HEK293 (cell line): Measurements from ENCODE around the gene NFATC3.
A peak's percentile ranks its signal among the peaks of the same experiment; 100 is the strongest.

ENCODE experiments used
- CTCF ChIA-PET: fragments of 350-600 bp; formaldehyde crosslinking; extraction: SDS; loops from one replicate; lab custom pipeline; 2021; ENCODE audit warnings: antibody characterized with exemption; lab: Yijun Ruan, JAX
- POLR2A ChIA-PET: fragments of 300-600 bp; formaldehyde crosslinking; extraction: SDS; loops from one replicate; lab custom pipeline; 2020; ENCODE audit warnings: antibody characterized with exemption, inconsistent platforms; lab: Yijun Ruan, JAX
- H3K27ac ChIP-seq: fragments of 200-500 bp; sonication (Bioruptor generic); 2 replicates; pipeline ENCODE4 v1.5.1; 2014; ENCODE audit warnings: low read depth, low read length, control low read depth, inconsistent platforms; ENCODE audit errors: extremely low read depth
- H3K36me3 ChIP-seq, 2 experiments: fragments of 200-500 bp in 1 of 2; sonication (Bioruptor generic) in 1 of 2; 1 replicate in 1 of 2; 2 replicates in 1 of 2; pipeline ENCODE4 v1.5.1; 2014 to 2017; ENCODE audit warnings: inconsistent platforms in 2 of 2, low read length in 2 of 2; ENCODE audit not compliant: control insufficient read depth in 2 of 2, insufficient read depth in 1 of 2
- H3K4me1 ChIP-seq: fragments of 200-500 bp; sonication (Bioruptor generic); 2 replicates; pipeline ENCODE4 v1.5.1; 2014; ENCODE audit warnings: mild to moderate bottlenecking, low read length, inconsistent platforms; ENCODE audit not compliant: control insufficient read depth, insufficient read depth
- H3K4me3 ChIP-seq: 2 replicates; pipeline ENCODE4 v1.5.1; 2011; ENCODE audit warnings: low read depth, mild to moderate bottlenecking, control low read depth, low read length, moderate library complexity
- H3K9me3 ChIP-seq: fragments of 200-500 bp; sonication (Bioruptor generic); 2 replicates; pipeline ENCODE4 v1.5.1; 2014; ENCODE audit warnings: low read depth, low read length, inconsistent platforms; ENCODE audit not compliant: control insufficient read depth, insufficient read depth
- EGR2 ChIP-seq: fragments of 450-650 bp; formaldehyde crosslinking; IDR thresholded peaks from 2 replicates; pipeline ENCODE4 v1.5.1; 2016; ENCODE audit warnings: low read depth, missing biosample characterization, missing genetic modification characterization
- IKZF3 ChIP-seq: fragments of 450-650 bp; IDR thresholded peaks from 2 replicates; pipeline ENCODE4 v1.5.0; 2018; ENCODE audit warnings: missing biosample characterization, mild to moderate bottlenecking, missing genetic modification characterization, moderate library complexity
- KLF1 ChIP-seq: fragments of 450-650 bp; formaldehyde crosslinking; IDR thresholded peaks from 2 replicates; pipeline ENCODE4 v1.5.1; 2016; ENCODE audit warnings: missing biosample characterization, missing genetic modification characterization
- KLF7 ChIP-seq: fragments of 450-650 bp; formaldehyde crosslinking; IDR thresholded peaks from 2 replicates; pipeline ENCODE4 v1.5.1; 2016; ENCODE audit warnings: missing biosample characterization, missing genetic modification characterization, borderline replicate concordance
- OSR2 ChIP-seq: fragments of 450-650 bp; formaldehyde crosslinking; IDR thresholded peaks from 2 replicates; pipeline ENCODE4 v1.5.1; 2016; ENCODE audit warnings: missing biosample characterization, missing genetic modification characterization
- SCRT1 ChIP-seq: fragments of 450-650 bp; formaldehyde crosslinking; IDR thresholded peaks from 2 replicates; pipeline ENCODE4 v1.5.1; 2016; ENCODE audit warnings: missing biosample characterization, missing genetic modification characterization, borderline replicate concordance
- SP7 ChIP-seq: fragments of 450-650 bp; formaldehyde crosslinking; IDR thresholded peaks from 2 replicates; pipeline ENCODE4 v1.5.1; 2016; ENCODE audit warnings: missing biosample characterization, missing genetic modification characterization
- TCF7L2 ChIP-seq: IDR thresholded peaks from 2 replicates; pipeline ENCODE4 v1.6.1; 2011; ENCODE audit warnings: low read depth, mild to moderate bottlenecking, inconsistent platforms, low read length, moderate library complexity, borderline replicate concordance
- WT1 ChIP-seq: fragments of 450-650 bp; formaldehyde crosslinking; IDR thresholded peaks from 2 replicates; pipeline ENCODE4 v1.5.1; 2016; ENCODE audit warnings: missing biosample characterization, missing genetic modification characterization
- ZNF132 ChIP-seq: fragments of 450-650 bp; formaldehyde crosslinking; IDR thresholded peaks from 2 replicates; pipeline ENCODE4 v1.5.1; 2017; ENCODE audit warnings: missing biosample characterization, missing genetic modification characterization, borderline replicate concordance
- ZNF366 ChIP-seq: fragments of 450-650 bp; formaldehyde crosslinking; conservative IDR thresholded peaks from 2 replicates; pipeline ENCODE4 v1.5.1; 2016; ENCODE audit warnings: missing biosample characterization, missing genetic modification characterization
- ZNF548 ChIP-seq: fragments of 450-650 bp; formaldehyde crosslinking; IDR thresholded peaks from 2 replicates; pipeline ENCODE4 v1.5.1; 2016; ENCODE audit warnings: missing biosample characterization, missing genetic modification characterization
- ZNF600 ChIP-seq: fragments of 450-650 bp; formaldehyde crosslinking; IDR thresholded peaks from 2 replicates; pipeline ENCODE4 v1.5.1; 2016; ENCODE audit warnings: missing biosample characterization, missing genetic modification characterization
- ZNF664 ChIP-seq: fragments of 450-650 bp; formaldehyde crosslinking; IDR thresholded peaks from 2 replicates; pipeline ENCODE4 v1.5.1; 2016; ENCODE audit warnings: missing biosample characterization, missing genetic modification characterization
- TF ChIP-seq, protein P1 (sequence below): fragments of 450-650 bp; formaldehyde crosslinking; IDR thresholded peaks from 2 replicates; pipeline ENCODE4 v1.5.1; 2016; ENCODE audit warnings: missing biosample characterization, missing genetic modification characterization
- TF ChIP-seq, protein P2 (sequence below): fragments of 450-650 bp; IDR thresholded peaks from 2 replicates; pipeline ENCODE4 v1.5.1; 2018; ENCODE audit warnings: missing biosample characterization, mild to moderate bottlenecking, missing genetic modification characterization
- TF ChIP-seq, protein P3 (sequence below): fragments of 450-650 bp; formaldehyde crosslinking; IDR thresholded peaks from 2 replicates; pipeline ENCODE4 v1.5.1; 2017; ENCODE audit warnings: missing biosample characterization, missing genetic modification characterization
- TF ChIP-seq, protein P4 (sequence below): fragments of 450-650 bp; formaldehyde crosslinking; IDR thresholded peaks from 2 replicates; pipeline ENCODE4 v1.5.1; 2017; ENCODE audit warnings: missing biosample characterization, missing genetic modification characterization
- TF ChIP-seq, protein P5 (sequence below): fragments of 450-650 bp; formaldehyde crosslinking; IDR thresholded peaks from 2 replicates; pipeline ENCODE4 v1.5.0; 2017; ENCODE audit warnings: missing biosample characterization, missing genetic modification characterization, borderline replicate concordance
- TF ChIP-seq, protein P6 (sequence below): fragments of 450-650 bp; formaldehyde crosslinking; IDR thresholded peaks from 2 replicates; pipeline ENCODE4 v1.5.1; 2016; ENCODE audit warnings: missing biosample characterization, missing genetic modification characterization

The NFATC3 gene

DNA sequence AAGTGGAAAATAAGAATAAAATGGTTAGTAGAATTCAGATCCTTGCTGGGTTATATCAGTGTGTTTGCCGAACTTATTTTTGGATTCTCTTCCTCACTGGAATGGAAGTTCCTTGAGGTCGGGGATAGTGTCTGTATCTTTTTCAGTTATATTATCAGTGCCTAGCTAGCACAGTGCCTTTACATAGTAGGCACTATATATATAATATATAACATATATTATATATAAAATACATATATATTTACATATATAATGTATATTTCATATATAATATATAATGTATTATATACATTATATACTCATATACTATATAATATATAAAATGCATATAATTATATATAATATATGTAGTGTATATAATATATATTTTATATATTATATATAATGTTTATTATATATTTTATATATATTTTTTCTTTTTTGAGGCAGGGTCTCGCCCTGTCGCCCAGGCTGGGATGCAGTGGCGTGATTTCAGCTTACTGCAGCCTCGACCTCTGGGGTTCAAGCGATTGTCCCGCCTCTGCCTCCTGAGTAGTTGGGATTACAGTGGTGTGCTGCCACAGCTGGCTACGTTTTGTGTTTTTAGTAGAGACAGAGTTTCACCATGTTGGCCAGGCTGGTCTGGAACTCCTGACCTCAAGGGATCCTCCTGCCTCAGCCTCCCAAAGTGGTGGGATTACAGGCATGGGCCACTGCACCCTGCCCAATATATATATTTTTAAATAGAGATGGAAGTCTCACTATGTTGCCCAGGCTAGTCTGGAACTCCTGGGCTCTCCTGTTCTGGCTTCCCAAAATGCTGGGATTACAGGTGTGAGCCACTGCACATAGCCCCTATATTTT lies 3.2 kb downstream of the NFATC3 start:
- Histone ChIP-seq H3K4me1 (peaks cover 30% of the 10 kb centered on the region), H3K9me3 (no peaks in the 10 kb centered on the region), H3K27ac (no peak overlapping the region; the same call in 1 of the 2 replicates), H3K4me3 (no peak overlapping the region), H3K36me3 (no peaks in the 10 kb centered on the region)
- POLR2A ChIA-PET = no interaction called here
- CTCF ChIA-PET = interaction anchor here (0.7 to 1.3 kb wide), 5 partner anchors 23 to 241 kb away, joined by 3 to 4 read pairs (median 3); no protein-coding TSS in a partner anchor
- TF ChIP-seq ZNF132 (tag by site-specific recombination) (no peak), ZNF600 (peak; percentile 83)

DNA sequence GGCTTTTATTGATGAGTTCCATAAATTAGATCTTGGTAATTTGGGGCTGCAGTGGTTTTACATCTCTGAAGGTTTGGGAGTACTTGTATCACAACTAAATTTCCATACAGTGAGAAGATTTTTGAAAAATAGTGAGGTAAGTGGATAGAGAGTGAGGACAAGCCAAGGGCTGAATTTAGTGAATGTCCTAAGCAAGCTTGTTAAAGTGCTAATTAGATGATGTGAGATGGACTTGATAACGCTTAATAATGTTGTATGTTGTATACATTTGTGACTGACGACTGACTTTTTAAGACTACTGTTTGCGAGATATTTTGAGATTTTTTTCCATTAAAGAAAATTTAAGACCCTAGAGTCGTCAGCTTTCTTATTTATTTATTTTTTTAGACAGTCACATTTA lies 3.9 kb downstream of the NFATC3 start:
- no peaks in the 10 kb centered on the region for H3K36me3 ChIP-seq
- H3K4me1 ChIP-seq = peaks cover 28% of the 10 kb centered on the region
- POLR2A ChIA-PET = no interaction called here
- CTCF ChIA-PET = interaction anchor here (0.9 to 1.0 kb wide), 3 partner anchors 23 to 240 kb away, joined by 3 to 4 read pairs (median 4); partner anchors contain the start of gene SLC7A6
- H3K9me3 ChIP-seq = no peaks in the 10 kb centered on the region
- H3K4me3 ChIP-seq = no peak overlapping the region
- TF ChIP-seq, protein P1, sequence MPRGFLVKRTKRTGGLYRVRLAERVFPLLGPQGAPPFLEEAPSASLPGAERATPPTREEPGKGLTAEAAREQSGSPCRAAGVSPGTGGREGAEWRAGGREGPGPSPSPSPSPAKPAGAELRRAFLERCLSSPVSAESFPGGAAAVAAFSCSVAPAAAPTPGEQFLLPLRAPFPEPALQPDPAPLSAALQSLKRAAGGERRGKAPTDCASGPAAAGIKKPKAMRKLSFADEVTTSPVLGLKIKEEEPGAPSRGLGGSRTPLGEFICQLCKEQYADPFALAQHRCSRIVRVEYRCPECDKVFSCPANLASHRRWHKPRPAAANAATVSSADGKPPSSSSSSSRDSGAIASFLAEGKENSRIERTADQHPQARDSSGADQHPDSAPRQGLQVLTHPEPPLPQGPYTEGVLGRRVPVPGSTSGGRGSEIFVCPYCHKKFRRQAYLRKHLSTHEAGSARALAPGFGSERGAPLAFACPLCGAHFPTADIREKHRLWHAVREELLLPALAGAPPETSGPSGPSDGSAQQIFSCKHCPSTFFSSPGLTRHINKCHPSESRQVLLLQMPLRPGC (tag by site-specific recombination) = no peak
- TF ChIP-seq, protein P2, sequence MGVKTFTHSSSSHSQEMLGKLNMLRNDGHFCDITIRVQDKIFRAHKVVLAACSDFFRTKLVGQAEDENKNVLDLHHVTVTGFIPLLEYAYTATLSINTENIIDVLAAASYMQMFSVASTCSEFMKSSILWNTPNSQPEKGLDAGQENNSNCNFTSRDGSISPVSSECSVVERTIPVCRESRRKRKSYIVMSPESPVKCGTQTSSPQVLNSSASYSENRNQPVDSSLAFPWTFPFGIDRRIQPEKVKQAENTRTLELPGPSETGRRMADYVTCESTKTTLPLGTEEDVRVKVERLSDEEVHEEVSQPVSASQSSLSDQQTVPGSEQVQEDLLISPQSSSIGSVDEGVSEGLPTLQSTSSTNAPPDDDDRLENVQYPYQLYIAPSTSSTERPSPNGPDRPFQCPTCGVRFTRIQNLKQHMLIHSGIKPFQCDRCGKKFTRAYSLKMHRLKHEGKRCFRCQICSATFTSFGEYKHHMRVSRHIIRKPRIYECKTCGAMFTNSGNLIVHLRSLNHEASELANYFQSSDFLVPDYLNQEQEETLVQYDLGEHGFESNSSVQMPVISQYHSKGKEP (tag by site-specific recombination) = peak; percentile 6; the same call in 1 of the 2 replicates
- no peak for TF ChIP-seq IKZF3
- no peak for TF ChIP-seq KLF1 (tag by site-specific recombination)
- TF ChIP-seq WT1 = 0 out of 2 replicates have a peak, but pooled peaks have one; percentile 13
- TF ChIP-seq, protein P3, sequence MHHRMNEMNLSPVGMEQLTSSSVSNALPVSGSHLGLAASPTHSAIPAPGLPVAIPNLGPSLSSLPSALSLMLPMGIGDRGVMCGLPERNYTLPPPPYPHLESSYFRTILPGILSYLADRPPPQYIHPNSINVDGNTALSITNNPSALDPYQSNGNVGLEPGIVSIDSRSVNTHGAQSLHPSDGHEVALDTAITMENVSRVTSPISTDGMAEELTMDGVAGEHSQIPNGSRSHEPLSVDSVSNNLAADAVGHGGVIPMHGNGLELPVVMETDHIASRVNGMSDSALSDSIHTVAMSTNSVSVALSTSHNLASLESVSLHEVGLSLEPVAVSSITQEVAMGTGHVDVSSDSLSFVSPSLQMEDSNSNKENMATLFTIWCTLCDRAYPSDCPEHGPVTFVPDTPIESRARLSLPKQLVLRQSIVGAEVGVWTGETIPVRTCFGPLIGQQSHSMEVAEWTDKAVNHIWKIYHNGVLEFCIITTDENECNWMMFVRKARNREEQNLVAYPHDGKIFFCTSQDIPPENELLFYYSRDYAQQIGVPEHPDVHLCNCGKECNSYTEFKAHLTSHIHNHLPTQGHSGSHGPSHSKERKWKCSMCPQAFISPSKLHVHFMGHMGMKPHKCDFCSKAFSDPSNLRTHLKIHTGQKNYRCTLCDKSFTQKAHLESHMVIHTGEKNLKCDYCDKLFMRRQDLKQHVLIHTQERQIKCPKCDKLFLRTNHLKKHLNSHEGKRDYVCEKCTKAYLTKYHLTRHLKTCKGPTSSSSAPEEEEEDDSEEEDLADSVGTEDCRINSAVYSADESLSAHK (tag by site-specific recombination) = no peak
- peak; percentile 72; the same call in 1 of the 2 replicates for TF ChIP-seq ZNF664
- 0 out of 2 replicates have a peak, but pooled peaks have one; percentile 35 for TF ChIP-seq SP7 (tag by site-specific recombination)
- TF ChIP-seq, protein P4, sequence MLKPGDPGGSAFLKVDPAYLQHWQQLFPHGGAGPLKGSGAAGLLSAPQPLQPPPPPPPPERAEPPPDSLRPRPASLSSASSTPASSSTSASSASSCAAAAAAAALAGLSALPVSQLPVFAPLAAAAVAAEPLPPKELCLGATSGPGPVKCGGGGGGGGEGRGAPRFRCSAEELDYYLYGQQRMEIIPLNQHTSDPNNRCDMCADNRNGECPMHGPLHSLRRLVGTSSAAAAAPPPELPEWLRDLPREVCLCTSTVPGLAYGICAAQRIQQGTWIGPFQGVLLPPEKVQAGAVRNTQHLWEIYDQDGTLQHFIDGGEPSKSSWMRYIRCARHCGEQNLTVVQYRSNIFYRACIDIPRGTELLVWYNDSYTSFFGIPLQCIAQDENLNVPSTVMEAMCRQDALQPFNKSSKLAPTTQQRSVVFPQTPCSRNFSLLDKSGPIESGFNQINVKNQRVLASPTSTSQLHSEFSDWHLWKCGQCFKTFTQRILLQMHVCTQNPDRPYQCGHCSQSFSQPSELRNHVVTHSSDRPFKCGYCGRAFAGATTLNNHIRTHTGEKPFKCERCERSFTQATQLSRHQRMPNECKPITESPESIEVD (tag by site-specific recombination) = peak; percentile 62
- TF ChIP-seq ZNF548 (tag by site-specific recombination) = no peak
- TF ChIP-seq, protein P5, sequence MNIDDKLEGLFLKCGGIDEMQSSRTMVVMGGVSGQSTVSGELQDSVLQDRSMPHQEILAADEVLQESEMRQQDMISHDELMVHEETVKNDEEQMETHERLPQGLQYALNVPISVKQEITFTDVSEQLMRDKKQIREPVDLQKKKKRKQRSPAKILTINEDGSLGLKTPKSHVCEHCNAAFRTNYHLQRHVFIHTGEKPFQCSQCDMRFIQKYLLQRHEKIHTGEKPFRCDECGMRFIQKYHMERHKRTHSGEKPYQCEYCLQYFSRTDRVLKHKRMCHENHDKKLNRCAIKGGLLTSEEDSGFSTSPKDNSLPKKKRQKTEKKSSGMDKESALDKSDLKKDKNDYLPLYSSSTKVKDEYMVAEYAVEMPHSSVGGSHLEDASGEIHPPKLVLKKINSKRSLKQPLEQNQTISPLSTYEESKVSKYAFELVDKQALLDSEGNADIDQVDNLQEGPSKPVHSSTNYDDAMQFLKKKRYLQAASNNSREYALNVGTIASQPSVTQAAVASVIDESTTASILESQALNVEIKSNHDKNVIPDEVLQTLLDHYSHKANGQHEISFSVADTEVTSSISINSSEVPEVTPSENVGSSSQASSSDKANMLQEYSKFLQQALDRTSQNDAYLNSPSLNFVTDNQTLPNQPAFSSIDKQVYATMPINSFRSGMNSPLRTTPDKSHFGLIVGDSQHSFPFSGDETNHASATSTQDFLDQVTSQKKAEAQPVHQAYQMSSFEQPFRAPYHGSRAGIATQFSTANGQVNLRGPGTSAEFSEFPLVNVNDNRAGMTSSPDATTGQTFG (tag by site-specific recombination) = no peak
- TF ChIP-seq TCF7L2 = no peak
- no peak for TF ChIP-seq ZNF366 (tag by site-specific recombination)
- no peak for TF ChIP-seq KLF7 (tag by site-specific recombination)
- peak; percentile 45; the same call in 1 of the 2 replicates for TF ChIP-seq OSR2
- no peak for TF ChIP-seq EGR2 (tag by site-specific recombination)
- TF ChIP-seq, protein P6, sequence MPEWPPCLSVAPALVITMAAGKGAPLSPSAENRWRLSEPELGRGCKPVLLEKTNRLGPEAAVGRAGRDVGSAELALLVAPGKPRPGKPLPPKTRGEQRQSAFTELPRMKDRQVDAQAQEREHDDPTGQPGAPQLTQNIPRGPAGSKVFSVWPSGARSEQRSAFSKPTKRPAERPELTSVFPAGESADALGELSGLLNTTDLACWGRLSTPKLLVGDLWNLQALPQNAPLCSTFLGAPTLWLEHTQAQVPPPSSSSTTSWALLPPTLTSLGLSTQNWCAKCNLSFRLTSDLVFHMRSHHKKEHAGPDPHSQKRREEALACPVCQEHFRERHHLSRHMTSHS = no peak
- TF ChIP-seq SCRT1 = no peak
- TF ChIP-seq, all 188 proteins: peak for 6
- no peak overlapping the region; the same call in 1 of the 2 replicates for H3K27ac ChIP-seq
